ENCODE measurements around the gene ACTR3C.

The ACTR3C gene

DNA sequence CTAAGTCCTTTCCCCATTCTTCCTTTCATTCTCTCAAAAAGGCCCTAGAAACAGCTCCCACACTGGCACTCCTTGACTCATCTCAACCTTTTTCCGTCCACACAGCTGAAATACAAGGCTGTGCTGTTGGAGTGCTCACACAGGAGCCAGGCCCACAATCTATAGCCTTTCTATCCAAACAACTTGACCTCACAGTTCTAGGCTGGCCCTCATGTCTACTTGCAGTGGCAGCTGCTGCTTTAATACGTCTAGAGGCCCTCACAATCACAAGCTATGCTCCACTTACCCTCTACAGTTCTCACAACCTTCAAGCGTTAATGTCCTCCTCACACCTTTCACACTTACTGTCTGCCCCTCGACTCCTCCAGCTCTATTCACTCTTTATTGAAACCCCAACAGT is 12.2 kb downstream of the ACTR3C start:
- TF ChIP-seq FOXP2 (optimal IDR thresholded peaks at IDR 0.05; ENCODE audit: borderline replicate concordance, extremely low read depth, extremely low read length, insufficient read depth) (no peak), POLR2AphosphoS5 (IDR thresholded peaks at IDR 0.05; ENCODE audit: low read depth, low read length) (no peak), TAF1 (IDR thresholded peaks at IDR 0.05; ENCODE audit: borderline replicate concordance, insufficient read depth, low read length) (no peak), SIN3A (IDR thresholded peaks at IDR 0.05; ENCODE audit: borderline replicate concordance, insufficient read depth, low read length) (no peak)
- TF ChIP-seq, protein P1, sequence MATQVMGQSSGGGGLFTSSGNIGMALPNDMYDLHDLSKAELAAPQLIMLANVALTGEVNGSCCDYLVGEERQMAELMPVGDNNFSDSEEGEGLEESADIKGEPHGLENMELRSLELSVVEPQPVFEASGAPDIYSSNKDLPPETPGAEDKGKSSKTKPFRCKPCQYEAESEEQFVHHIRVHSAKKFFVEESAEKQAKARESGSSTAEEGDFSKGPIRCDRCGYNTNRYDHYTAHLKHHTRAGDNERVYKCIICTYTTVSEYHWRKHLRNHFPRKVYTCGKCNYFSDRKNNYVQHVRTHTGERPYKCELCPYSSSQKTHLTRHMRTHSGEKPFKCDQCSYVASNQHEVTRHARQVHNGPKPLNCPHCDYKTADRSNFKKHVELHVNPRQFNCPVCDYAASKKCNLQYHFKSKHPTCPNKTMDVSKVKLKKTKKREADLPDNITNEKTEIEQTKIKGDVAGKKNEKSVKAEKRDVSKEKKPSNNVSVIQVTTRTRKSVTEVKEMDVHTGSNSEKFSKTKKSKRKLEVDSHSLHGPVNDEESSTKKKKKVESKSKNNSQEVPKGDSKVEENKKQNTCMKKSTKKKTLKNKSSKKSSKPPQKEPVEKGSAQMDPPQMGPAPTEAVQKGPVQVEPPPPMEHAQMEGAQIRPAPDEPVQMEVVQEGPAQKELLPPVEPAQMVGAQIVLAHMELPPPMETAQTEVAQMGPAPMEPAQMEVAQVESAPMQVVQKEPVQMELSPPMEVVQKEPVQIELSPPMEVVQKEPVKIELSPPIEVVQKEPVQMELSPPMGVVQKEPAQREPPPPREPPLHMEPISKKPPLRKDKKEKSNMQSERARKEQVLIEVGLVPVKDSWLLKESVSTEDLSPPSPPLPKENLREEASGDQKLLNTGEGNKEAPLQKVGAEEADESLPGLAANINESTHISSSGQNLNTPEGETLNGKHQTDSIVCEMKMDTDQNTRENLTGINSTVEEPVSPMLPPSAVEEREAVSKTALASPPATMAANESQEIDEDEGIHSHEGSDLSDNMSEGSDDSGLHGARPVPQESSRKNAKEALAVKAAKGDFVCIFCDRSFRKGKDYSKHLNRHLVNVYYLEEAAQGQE (IDR thresholded peaks at IDR 0.05; ENCODE audit: insufficient read depth in 1 of 2, low read depth in 2 of 2, low read length in 2 of 2), result no peak

DNA sequence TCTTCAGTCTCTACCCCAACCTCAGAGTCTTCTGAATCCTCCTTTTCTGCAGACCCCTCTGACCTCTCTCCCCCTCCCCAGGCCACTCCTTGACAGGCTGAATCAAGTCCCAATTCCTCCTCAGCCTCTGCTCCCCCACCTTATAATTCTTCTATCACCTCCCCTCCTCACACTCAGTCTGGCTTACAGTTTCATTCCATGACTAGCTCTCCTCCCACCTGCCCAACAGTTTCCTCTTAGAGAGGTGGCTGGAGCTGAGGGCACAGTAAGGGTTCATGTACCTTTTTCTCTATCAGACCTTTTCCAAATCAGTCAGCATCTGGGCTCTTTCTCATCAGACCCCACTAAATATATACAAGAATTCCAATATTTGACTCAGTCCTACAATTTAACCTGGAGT is 14.8 kb downstream of the ACTR3C start:
- TF ChIP-seq, protein P1 (IDR thresholded peaks at IDR 0.05; ENCODE audit: insufficient read depth in 1 of 2, low read depth in 2 of 2, low read length in 2 of 2), result no peak
- no peak for TF ChIP-seq FOXP2 (optimal IDR thresholded peaks at IDR 0.05; ENCODE audit: borderline replicate concordance, extremely low read depth, extremely low read length, insufficient read depth)
- TF ChIP-seq SIN3A (IDR thresholded peaks at IDR 0.05; ENCODE audit: borderline replicate concordance, insufficient read depth, low read length), result no peak
- TF ChIP-seq TAF1 (IDR thresholded peaks at IDR 0.05; ENCODE audit: borderline replicate concordance, insufficient read depth, low read length), result no peak
- TF ChIP-seq POLR2AphosphoS5 (IDR thresholded peaks at IDR 0.05; ENCODE audit: low read depth, low read length), result no peak

DNA sequence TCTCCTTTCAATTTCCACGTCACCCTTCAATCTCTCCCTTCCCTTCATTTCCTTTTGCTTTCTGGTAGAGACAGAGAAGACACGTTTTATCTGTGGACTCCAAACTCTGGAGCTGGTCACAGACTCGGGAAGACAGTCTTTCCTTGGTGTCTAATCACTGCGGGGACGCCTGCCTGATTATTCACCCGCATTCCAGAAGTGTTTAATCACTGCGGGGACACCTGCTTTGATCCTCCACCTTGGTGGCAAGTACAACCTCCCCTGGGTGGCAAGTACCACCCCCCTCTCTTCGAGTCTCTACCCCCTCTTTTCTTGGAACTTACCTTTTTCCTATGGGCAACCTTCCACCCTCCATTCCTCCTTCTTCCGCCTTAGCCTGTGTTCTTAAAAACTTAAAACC is 15.4 kb downstream of the ACTR3C start:
- TF ChIP-seq SIN3A (IDR thresholded peaks at IDR 0.05; ENCODE audit: borderline replicate concordance, insufficient read depth, low read length), result no peak
- no peak for TF ChIP-seq TAF1 (IDR thresholded peaks at IDR 0.05; ENCODE audit: borderline replicate concordance, insufficient read depth, low read length)
- TF ChIP-seq, protein P1 (IDR thresholded peaks at IDR 0.05; ENCODE audit: insufficient read depth in 1 of 2, low read depth in 2 of 2, low read length in 2 of 2), result no peak

DNA sequence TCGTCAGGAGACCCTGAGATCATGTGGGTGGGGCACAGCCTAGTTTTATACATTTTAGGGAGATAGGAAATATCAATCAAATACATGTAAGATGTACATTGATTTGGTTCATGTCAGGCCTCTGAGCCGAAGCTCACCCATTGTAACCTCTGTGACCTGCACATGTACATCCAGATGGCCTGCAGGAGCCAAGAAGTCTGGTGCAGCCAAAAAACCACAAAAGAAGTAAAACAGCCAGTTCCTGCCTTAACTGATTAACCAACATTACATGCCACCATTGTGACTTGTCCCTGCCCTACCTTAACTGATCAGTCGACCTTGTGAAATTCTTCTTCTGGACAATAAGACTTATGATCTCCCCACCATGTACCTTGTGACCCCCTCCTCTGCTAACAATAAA is 16.2 kb downstream of the ACTR3C start:
- TF ChIP-seq POLR2AphosphoS5 (IDR thresholded peaks at IDR 0.05; ENCODE audit: low read depth, low read length) (no peak), SIN3A (IDR thresholded peaks at IDR 0.05; ENCODE audit: borderline replicate concordance, insufficient read depth, low read length) (no peak), FOXP2 (optimal IDR thresholded peaks at IDR 0.05; ENCODE audit: borderline replicate concordance, extremely low read depth, extremely low read length, insufficient read depth) (no peak), TAF1 (IDR thresholded peaks at IDR 0.05; ENCODE audit: borderline replicate concordance, insufficient read depth, low read length) (no peak)
- TF ChIP-seq, protein P1 (IDR thresholded peaks at IDR 0.05; ENCODE audit: insufficient read depth in 1 of 2, low read depth in 2 of 2, low read length in 2 of 2), result no peak

Measured in PFSK-1 (cell line).